A673 (cell line): ENCODE results near the gene FCRL2.

Experiments used
- CTCF ChIP-seq: fragments of 300-800, 200-600 bp; sonication (generic); conservative IDR thresholded peaks from 2 replicates; pipeline ENCODE4 v1.5.1; 2017; ENCODE audit warnings: low read depth, mild to moderate bottlenecking, antibody characterized with exemption, low read length, moderate library complexity, mixed read lengths
- EZH2 ChIP-seq: fragments of 200-600 bp; sonication (generic); IDR thresholded peaks from 2 replicates; pipeline ENCODE4 v1.6.1; 2017; ENCODE audit warnings: borderline replicate concordance, low read depth, mild to moderate bottlenecking, mixed read lengths, antibody characterized with exemption, low read length; ENCODE audit not compliant: poor library complexity, severe bottlenecking

DNA sequence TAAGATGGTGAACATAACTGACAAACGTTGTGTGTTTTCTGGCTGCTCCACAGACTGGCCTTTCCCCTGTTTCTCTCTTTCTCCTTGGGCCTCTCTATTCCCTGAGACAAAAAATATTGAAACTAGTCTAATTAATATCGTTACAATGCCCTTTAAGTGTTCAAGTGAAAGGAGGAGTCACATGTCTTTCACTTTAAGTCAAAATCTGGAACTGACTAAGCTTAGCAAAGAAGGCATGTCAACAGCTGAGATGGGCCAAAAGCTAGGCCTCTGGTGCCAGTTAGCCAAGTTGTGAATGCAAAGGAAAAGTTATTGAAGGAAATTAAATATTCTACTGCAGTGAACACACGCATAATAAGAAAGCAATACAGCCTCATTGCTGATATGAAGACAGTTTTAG lies 44.2 kb downstream of the FCRL2 start:
- TF ChIP-seq CTCF = no peak
- no peak for TF ChIP-seq EZH2
